ENCODE data around the gene GRM8. TPM values are rescaled to one million over a fixed set of nuclear protein-coding genes. Genes with fewer than 3 reads are reported as not detected.

Gene GRM8
- total RNA-seq, 4 donors from 2014 or later: not detected

GRCh38 chr7:127207230-127207629 lies 45.5 kb downstream of the GRM8 start:
- Histone ChIP-seq H3K36me3 (no peaks in the 10 kb centered on the region), H3K4me3 (no peak overlapping the region), H3K9me3 (no peaks in the 10 kb centered on the region), H3K27ac (no peak overlapping the region), H3K27me3 (peaks cover 9% of the 10 kb centered on the region), H3K4me1 (no peaks in the 10 kb centered on the region)
- TF ChIP-seq POLR2A (IDR thresholded peaks at IDR 0.05) (no peak), POLR2AphosphoS5 (IDR thresholded peaks at IDR 0.05) (no peak), EP300 (IDR thresholded peaks at IDR 0.05) (no peak), CTCF (IDR thresholded peaks at IDR 0.05) (no peak)
- DNase-seq (ENCODE audit: low spot score in 2 of 2): no peak
- WGBS: 65% methylated on average over 4 of the region's 4 CpGs

- WGBS: 34% methylated on average over 2 of the region's 2 CpGs
- Histone ChIP-seq H3K36me3 (no peaks in the 10 kb centered on the region), H3K27me3 (no peaks in the 10 kb centered on the region), H3K27ac (no peak overlapping the region), H3K9me3 (no peaks in the 10 kb centered on the region), H3K4me1 (no peaks in the 10 kb centered on the region), H3K4me3 (no peak overlapping the region)
- TF ChIP-seq POLR2AphosphoS5 (IDR thresholded peaks at IDR 0.05) (no peak), EP300 (IDR thresholded peaks at IDR 0.05) (no peak), CTCF (IDR thresholded peaks at IDR 0.05) (no peak), POLR2A (IDR thresholded peaks at IDR 0.05) (no peak)
- DNase-seq (ENCODE audit: low spot score in 2 of 2): no peak
These were observed 58.2 kb downstream of the GRM8 start for GRCh38 chr7:127194571-127194970.

DNA sequence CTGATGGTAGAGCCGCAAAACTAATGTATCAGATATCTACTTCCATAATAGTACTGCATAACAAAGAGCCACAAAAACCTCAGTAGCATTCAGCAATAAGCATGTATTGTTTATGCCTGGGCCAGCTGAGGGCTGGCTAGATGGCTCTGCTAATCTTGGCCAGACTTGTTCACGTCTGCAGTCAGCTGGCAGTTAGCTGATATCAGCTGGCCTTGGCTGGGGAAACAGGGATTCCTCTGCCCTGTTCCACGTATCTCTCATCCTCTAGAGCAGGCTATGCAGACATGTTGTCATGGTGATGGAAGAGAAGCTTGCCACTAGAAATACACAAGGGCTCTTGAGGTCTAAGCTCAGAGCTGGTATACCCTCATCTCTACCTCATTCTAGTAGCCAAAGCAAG lies 62.9 kb downstream of the GRM8 start:
- Histone ChIP-seq H3K4me1 (no peaks in the 10 kb centered on the region), H3K27me3 (no peaks in the 10 kb centered on the region), H3K9me3 (no peaks in the 10 kb centered on the region), H3K27ac (no peak overlapping the region), H3K4me3 (no peak overlapping the region), H3K36me3 (no peaks in the 10 kb centered on the region)
- TF ChIP-seq EP300 (IDR thresholded peaks at IDR 0.05) (no peak), POLR2A (IDR thresholded peaks at IDR 0.05) (no peak), POLR2AphosphoS5 (IDR thresholded peaks at IDR 0.05) (no peak)
- no peak for DNase-seq (ENCODE audit: low spot score in 2 of 2)
- 40% methylated on average over 3 of the region's 3 CpGs for WGBS

- Histone ChIP-seq H3K27ac (no peak overlapping the region), H3K36me3 (no peaks in the 10 kb centered on the region), H3K27me3 (no peaks in the 10 kb centered on the region), H3K4me1 (no peaks in the 10 kb centered on the region), H3K9me3 (no peaks in the 10 kb centered on the region), H3K4me3 (no peak overlapping the region)
- no peak for DNase-seq (ENCODE audit: low spot score in 2 of 2)
- TF ChIP-seq POLR2A (IDR thresholded peaks at IDR 0.05): no peak
- WGBS: 90% methylated on average over 2 of the region's 2 CpGs
These were observed 63.7 kb downstream of the GRM8 start for GRCh38 chr7:127189074-127189473.

GRCh38 chr7:127187740-127188139 lies 65.0 kb downstream of the GRM8 start:
- H3K27me3 ChIP-seq: no peaks in the 10 kb centered on the region
- TF ChIP-seq EP300 (IDR thresholded peaks at IDR 0.05): no peak
- TF ChIP-seq CTCF (IDR thresholded peaks at IDR 0.05): no peak
- TF ChIP-seq POLR2AphosphoS5 (IDR thresholded peaks at IDR 0.05): no peak
- no peak for TF ChIP-seq POLR2A (IDR thresholded peaks at IDR 0.05)
- 64% methylated on average over 1 of the region's 1 CpG for WGBS

DNA sequence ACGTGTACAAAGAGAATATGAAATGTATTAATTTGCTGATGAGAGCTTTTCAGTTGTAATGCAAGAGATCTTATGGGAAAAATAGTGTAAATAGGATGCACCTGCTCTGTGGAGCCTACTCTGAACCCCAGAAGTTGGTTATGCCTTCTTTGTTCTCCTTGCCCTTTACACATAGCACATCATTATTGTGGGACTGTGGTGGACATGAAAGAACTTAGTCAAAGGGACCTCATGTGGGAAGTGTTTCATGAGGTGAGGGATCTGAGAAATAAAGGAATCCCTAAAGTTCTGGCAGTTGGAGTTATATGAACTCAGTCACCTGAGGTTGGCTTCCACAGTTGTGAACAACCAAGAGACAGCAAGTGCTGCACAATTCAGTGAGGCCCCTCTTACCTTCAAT lies 66.1 kb downstream of the GRM8 start:
- Histone ChIP-seq H3K9me3 (no peaks in the 10 kb centered on the region), H3K4me3 (no peak overlapping the region), H3K36me3 (no peaks in the 10 kb centered on the region), H3K4me1 (no peaks in the 10 kb centered on the region), H3K27ac (no peak overlapping the region), H3K27me3 (no peaks in the 10 kb centered on the region)
- no peak for DNase-seq (ENCODE audit: low spot score in 2 of 2)
- TF ChIP-seq POLR2AphosphoS5 (IDR thresholded peaks at IDR 0.05) (no peak), POLR2A (IDR thresholded peaks at IDR 0.05) (no peak), CTCF (IDR thresholded peaks at IDR 0.05) (no peak), EP300 (IDR thresholded peaks at IDR 0.05) (no peak)
- WGBS: 53% methylated on average over 1 of the region's 1 CpG

More at GRCh38 chr7:127187740-127188139, 65.0 kb downstream of the GRM8 start:
- no peaks in the 10 kb centered on the region for H3K4me1 ChIP-seq
- no peaks in the 10 kb centered on the region for H3K36me3 ChIP-seq
- H3K27ac ChIP-seq: no peak overlapping the region
- no peak overlapping the region for H3K4me3 ChIP-seq
- no peak for DNase-seq (ENCODE audit: low spot score in 2 of 2)
- no peaks in the 10 kb centered on the region for H3K9me3 ChIP-seq

All from suprapubic skin (tissue), 4 donors.